GM12892 (cell line): ENCODE results near the gene CR1. TPM values are rescaled to one million over a fixed set of nuclear protein-coding genes. Genes with fewer than 3 reads are reported as not detected.
A peak's percentile ranks its signal among the peaks of the same experiment; 100 is the strongest.

Source experiments
- DNase-seq: peaks from one replicate; pipeline ENCODE4 v3.0.0; 2011; ENCODE audit not compliant: insufficient read length
- FAIRE-seq: peaks from 2 replicates; lab custom pipeline; 2011; peaks lifted over from hg19 to GRCh38; lab: Jason Lieb, UNC
- POLR2A ChIP-seq: IDR thresholded peaks from 2 replicates; pipeline ENCODE4 v1.6.1; 2011; ENCODE audit warnings: low read depth, low read length, control low read depth
- POLR2AphosphoS5 ChIP-seq: IDR thresholded peaks from 2 replicates; pipeline ENCODE4 v1.6.1; 2011; ENCODE audit warnings: low read depth, low read length, control low read depth
- TAF1 ChIP-seq: IDR thresholded peaks from 2 replicates; pipeline ENCODE4 v1.6.1; 2011; ENCODE audit warnings: low read depth, mild to moderate bottlenecking, control low read depth, low read length, borderline replicate concordance
- polyA plus RNA-seq: library from polyadenylated mRNA; unstranded; fragments of >200 nt; gene quantifications from one replicate; pipeline ENCODE4 v1.2.1, GENCODE V29; 2012; ENCODE audit warnings: missing spikeins, inconsistent platforms; ENCODE audit not compliant: missing spikeins

CR1 gene
- 7.8 TPM for polyA plus RNA-seq

GRCh38 chr1:207495801-207496792 lies at the start of gene CR1:
Gene CR1, plus strand, starts transcription at chr1:207496157. Its CDS starts 111 bp downstream, at chr1:207496268.
- no peak for TF ChIP-seq TAF1
- 0 out of 2 replicates have a peak, but pooled peaks have one; percentile 43 for TF ChIP-seq POLR2A
- no peak; the same call in 1 of the 2 replicates for TF ChIP-seq POLR2AphosphoS5
- DNase-seq (peak; percentile 42), FAIRE-seq (peak; percentile 85)

GRCh38 chr1:207453710-207454045 lies 42.3 kb upstream of the CR1 start:
- TF ChIP-seq TAF1 (no peak), POLR2AphosphoS5 (no peak), POLR2A (no peak)
- no peak for FAIRE-seq
- DNase-seq, result no peak

- FAIRE-seq (peak; percentile 84), DNase-seq (peak; percentile 53)
- TF ChIP-seq POLR2AphosphoS5 (peak; percentile 85), TAF1 (no peak), POLR2A (peak; percentile 90)
Observed at GRCh38 chr1:207454046-207454964, 41.7 kb upstream of the CR1 start, which contains the start of gene CR2. Gene CR2, plus strand, starts transcription at chr1:207454328. Its CDS starts 91 bp downstream, at chr1:207454419.

- FAIRE-seq (peak; percentile 85), DNase-seq (no peak)
- TF ChIP-seq POLR2A (no peak), POLR2AphosphoS5 (no peak; the same call in 1 of the 2 replicates), TAF1 (no peak)
Observed at GRCh38 chr1:207455183-207455754, 40.7 kb upstream of the CR1 start.

GRCh38 chr1:207458414-207458813 lies 37.5 kb upstream of the CR1 start:
- TF ChIP-seq POLR2A (no peak), POLR2AphosphoS5 (no peak), TAF1 (no peak)
- no peak for DNase-seq
- FAIRE-seq, result peak; percentile 53

DNA sequence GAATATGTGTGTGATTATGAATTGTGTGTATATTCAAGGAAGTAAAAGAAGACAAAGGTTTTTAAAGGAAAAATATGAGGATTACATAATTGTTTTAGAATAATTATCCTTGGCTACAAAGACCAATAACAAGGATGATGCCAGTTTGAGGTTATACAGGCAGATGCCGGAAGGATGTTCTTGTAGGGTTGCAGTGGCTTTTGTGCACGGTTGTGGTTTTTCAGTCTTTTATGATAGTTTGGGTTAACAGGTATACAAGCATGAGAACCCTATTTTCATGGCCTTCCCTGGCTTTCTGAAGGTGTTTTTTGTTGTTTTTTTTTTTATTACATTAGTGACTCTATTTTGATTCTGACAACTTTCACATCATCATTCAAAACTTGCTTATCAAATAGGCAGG lies 36.9 kb upstream of the CR1 start:
- FAIRE-seq (peak; percentile 78), DNase-seq (no peak)
- no peak for TF ChIP-seq TAF1
- no peak for TF ChIP-seq POLR2AphosphoS5
- no peak for TF ChIP-seq POLR2A

DNA sequence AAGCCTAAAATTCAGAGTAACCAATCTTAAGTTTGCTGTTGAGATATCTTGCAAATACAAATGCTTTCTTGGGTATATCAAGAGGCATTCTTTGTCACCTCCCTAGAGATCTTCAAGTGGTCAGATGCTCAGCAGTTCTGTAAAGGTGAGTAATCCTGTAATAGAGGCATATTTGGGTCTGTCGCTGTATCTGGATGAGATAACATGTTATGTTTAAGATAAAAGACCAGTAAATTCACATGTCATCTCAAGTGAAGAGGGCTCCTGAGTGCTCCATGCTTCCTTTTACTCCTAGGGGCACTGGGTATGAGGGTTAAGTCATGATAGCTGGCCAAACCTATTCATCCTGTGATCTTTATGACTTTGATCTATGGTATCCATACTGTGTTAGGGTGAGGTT lies 34.3 kb upstream of the CR1 start:
- FAIRE-seq (peak; percentile 30), DNase-seq (no peak)
- TF ChIP-seq POLR2AphosphoS5 (no peak), TAF1 (no peak), POLR2A (no peak)

GRCh38 chr1:207462535-207462934 lies 33.4 kb upstream of the CR1 start:
- TF ChIP-seq TAF1 (no peak), POLR2AphosphoS5 (no peak), POLR2A (no peak)
- no peak for DNase-seq
- FAIRE-seq, result no peak

GRCh38 chr1:207463021-207463420 lies 32.9 kb upstream of the CR1 start:
- FAIRE-seq, result no peak
- DNase-seq, result no peak
- TF ChIP-seq TAF1 (no peak), POLR2AphosphoS5 (no peak)

DNA sequence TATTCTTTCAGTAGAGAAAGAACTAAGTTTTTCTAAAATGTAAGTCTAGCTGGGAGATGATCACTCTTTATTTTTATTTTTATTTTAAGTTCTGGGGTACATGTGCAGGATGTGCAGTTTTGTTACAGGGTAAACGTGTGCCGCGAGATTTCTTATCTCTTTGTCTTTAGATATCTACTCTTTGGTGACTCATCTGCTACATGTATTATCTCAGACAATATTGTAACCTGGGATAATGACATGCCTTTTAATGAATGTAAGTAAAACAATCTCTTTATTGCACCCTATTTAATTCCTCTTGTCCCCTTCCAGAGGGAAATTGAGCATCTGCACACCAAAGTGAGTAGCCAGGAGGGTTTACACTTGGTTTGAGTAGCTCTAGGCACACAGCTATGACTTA lies 32.4 kb upstream of the CR1 start:
- FAIRE-seq (no peak), DNase-seq (no peak)
- TF ChIP-seq TAF1, result no peak
- TF ChIP-seq POLR2A, result no peak
- no peak for TF ChIP-seq POLR2AphosphoS5
